Measurements from ENCODE around the gene ARHGAP29. TPM values are rescaled to one million over a fixed set of nuclear protein-coding genes. Genes with fewer than 3 reads are reported as not detected.
A peak's percentile ranks its signal among the peaks of the same experiment; 100 is the strongest.

Gene ARHGAP29
- total RNA-seq, 1 donor from 2014 or later = 131 TPM

DNA sequence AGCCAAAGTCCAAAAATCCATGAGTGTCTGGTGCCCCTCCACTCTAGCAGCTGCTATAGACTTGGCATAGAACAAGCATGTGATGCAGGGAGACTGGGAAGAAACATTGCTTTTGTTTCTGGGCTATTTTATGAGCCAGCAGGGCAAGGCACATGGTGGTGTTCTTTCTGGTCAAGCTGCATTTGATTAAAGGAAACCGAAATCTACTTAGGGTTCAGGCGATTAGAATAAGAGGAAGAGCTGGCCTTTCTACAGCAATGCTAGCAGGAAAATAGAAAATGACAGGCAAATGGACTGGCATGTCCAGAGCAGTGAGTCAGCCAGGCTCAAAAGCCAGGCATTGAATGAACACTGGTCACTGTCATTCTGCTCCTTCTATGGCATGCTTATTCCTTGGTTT lies 28.5 kb upstream of the ARHGAP29 start:
- no peak overlapping the region for H3K4me3 ChIP-seq (ENCODE audit: low read depth, low read length)
- TF ChIP-seq, protein P1, sequence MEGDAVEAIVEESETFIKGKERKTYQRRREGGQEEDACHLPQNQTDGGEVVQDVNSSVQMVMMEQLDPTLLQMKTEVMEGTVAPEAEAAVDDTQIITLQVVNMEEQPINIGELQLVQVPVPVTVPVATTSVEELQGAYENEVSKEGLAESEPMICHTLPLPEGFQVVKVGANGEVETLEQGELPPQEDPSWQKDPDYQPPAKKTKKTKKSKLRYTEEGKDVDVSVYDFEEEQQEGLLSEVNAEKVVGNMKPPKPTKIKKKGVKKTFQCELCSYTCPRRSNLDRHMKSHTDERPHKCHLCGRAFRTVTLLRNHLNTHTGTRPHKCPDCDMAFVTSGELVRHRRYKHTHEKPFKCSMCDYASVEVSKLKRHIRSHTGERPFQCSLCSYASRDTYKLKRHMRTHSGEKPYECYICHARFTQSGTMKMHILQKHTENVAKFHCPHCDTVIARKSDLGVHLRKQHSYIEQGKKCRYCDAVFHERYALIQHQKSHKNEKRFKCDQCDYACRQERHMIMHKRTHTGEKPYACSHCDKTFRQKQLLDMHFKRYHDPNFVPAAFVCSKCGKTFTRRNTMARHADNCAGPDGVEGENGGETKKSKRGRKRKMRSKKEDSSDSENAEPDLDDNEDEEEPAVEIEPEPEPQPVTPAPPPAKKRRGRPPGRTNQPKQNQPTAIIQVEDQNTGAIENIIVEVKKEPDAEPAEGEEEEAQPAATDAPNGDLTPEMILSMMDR (conservative IDR thresholded peaks at IDR 0.05; ENCODE audit: low read depth, low read length) = no peak
- no peak for DNase-seq (ENCODE audit: low read depth)

DNA sequence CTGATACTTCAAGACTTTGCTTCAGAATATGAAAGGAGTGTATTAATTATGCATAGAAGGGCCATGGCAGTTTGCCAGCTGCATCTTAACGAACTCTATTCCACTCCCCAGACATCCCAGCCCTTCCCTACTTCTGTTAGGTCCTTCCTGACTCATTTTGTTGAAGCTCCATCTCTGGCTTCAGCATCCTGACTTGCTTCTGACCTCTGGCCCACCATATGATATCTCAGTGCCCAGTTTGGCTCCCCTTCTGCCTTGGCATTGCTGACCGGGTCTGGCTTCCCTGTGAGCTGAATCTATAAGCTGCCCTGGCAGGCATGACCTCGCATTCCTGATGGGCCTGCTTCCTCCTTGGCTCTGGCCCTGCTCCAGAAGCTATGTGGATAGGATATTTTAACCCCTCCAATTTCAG lies 27.6 kb upstream of the ARHGAP29 start:
- no peak for DNase-seq (ENCODE audit: low read depth)
- H3K4me3 ChIP-seq (ENCODE audit: low read depth, low read length) = no peak overlapping the region
- TF ChIP-seq, protein P1 (conservative IDR thresholded peaks at IDR 0.05; ENCODE audit: low read depth, low read length) = no peak

DNA sequence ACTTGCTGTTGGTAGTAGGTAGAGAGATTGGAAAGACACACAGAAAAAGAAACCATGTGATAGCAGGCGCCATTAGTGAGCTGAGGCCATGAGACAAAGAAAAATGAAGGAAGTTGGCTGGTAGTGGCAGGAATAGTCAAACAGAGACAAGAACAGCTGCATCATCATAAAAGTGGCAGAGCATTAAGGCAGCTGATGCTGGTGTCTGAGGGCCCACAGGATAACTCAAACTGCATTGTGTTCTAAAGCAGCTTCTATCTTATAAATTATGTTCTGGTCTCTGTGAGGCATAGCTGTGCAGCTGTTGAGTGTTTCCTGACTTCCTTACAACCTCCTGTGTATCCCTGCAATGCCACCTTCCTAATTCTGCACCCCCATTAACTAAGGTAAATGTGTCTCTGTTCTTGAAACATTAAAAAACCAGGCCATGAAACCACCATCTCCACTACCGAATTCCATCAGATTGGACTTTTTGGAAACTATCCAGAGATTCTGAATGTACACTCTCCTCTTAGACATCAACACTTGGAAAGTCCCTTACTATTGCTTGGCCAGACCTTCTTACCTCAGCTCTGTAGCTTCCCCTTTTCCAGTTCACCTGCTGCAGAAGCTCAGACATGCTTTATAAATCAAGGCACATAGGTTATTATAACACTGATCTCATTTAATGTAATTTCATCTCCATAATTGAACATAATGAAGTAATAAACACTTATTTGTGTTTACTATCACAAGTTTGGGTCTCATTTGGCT lies 23.4 kb upstream of the ARHGAP29 start:
- TF ChIP-seq, protein P1 (conservative IDR thresholded peaks at IDR 0.05; ENCODE audit: low read depth, low read length) = no peak
- H3K4me3 ChIP-seq (ENCODE audit: low read depth, low read length) = no peak overlapping the region
- no peak for DNase-seq (ENCODE audit: low read depth)

DNA sequence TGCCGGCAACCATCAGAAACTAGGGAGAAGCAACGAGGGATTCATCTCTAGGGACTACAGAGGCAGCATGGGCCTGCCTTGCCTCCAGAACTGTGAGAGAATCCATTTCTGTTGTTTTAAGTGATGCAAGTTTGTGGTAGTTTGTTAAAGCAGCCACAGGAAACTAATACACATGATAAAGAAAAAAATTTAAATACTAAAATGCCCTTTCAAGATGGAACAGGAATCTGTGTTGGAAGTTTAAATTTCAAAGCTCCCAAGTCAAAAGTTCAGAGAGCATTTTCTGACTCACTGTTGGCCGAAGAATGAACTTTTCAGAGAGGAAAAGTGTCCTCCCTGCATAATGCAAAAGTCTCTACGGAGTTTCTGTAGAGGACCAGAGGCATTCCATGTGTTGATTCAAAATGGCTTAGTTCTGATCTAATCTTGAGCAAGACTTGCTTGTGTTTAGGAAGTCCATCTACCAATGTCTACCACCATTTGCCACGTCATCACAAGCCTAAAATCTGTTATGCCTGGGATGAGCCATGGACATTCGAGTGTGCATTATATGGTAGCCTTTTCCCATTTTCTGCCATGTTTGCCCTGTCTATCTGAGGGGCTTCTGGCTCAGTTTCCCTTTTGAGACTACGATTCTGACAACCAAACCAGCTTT lies 22.4 kb upstream of the ARHGAP29 start:
- TF ChIP-seq, protein P1 (conservative IDR thresholded peaks at IDR 0.05; ENCODE audit: low read depth, low read length) = no peak
- H3K4me3 ChIP-seq (ENCODE audit: low read depth, low read length) = no peak overlapping the region
- no peak for DNase-seq (ENCODE audit: low read depth)

DNA sequence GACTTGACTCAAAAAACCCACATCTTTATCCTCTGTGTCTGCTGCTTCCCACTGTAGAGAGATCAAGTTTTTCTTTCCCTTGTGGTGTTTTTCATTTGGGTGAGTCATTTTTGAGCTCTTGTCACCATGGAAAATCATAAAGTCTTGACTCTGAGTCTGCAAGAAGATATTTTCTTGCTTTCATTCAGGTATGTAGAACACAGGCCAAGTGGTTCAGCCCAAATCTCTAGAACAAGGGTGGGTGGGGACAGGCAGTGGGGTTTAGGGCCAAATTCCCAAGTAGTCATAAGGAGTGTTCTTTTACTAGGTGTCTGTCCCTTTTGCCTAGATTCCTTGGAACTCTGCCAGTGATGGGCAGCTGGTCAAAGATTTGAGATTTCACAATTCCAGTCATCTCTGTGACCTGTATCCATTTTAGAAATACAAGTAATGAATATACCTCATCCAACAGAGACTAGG lies 21.5 kb upstream of the ARHGAP29 start:
- DNase-seq (ENCODE audit: low read depth) = peak; percentile 82
- TF ChIP-seq, protein P1 (conservative IDR thresholded peaks at IDR 0.05; ENCODE audit: low read depth, low read length) = no peak

DNA sequence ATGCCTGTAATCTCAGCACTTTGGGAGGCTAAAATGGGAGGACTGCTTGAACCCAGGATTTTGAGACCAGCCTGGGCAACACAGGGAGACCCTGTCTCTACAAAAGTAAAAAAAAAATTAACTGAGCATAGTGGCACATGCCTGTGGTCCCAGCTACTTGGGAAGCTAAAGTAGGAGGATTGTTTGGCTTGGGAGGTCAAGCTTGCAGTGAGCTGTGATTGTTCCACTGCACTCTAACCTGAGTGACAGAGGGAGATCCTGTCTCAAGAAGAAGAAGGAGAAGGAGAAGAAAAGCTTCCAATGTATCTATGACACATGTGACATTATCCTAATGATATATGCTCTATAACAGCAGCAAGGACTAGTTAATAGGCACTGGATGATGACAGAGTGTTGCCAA lies 20.1 kb upstream of the ARHGAP29 start:
- TF ChIP-seq, protein P1 (conservative IDR thresholded peaks at IDR 0.05; ENCODE audit: low read depth, low read length) = no peak
- DNase-seq (ENCODE audit: low read depth) = no peak
- no peak overlapping the region for H3K4me3 ChIP-seq (ENCODE audit: low read depth, low read length)

More for the DNA sequence above, 21.5 kb upstream of the ARHGAP29 start:
- no peak overlapping the region for H3K4me3 ChIP-seq (ENCODE audit: low read depth, low read length)
